Keratinocyte (primary cell): ENCODE results near the gene MYL5.
"Not testable (repeated sequence)": the region's sequence is repeated elsewhere in the genome, so short reads cannot be mapped to it uniquely, and the experiment has no call there.

Source experiments
- CTCF ChIP-seq, 3 experiments: IDR thresholded peaks in 1 of 3; conservative IDR thresholded peaks in 1 of 3; optimal IDR thresholded peaks in 1 of 3; 2 replicates in 2 of 3; 3 replicates in 1 of 3; pipeline versions ENCODE3 to v1.5.1; 2011; ENCODE audit warnings: low read length in 3 of 3, mild to moderate bottlenecking in 3 of 3, moderate library complexity in 2 of 3, control low read depth in 1 of 3, inconsistent platforms in 1 of 3; ENCODE audit not compliant: insufficient read depth in 2 of 3; ENCODE audit errors: extremely low read depth in 1 of 3
- EZH2 ChIP-seq: IDR thresholded peaks from one replicate; pipeline ENCODE4 v1.6.1; 2012; ENCODE audit warnings: inconsistent platforms, mild to moderate bottlenecking, low read length, moderate library complexity

GRCh38 chr4:706083-706633 is 31.8 kb downstream of the MYL5 start:
- TF ChIP-seq CTCF (optimal IDR thresholded peaks at IDR 0.05 in 1 of 3, IDR thresholded peaks at IDR 0.05 in 1 of 3, conservative IDR thresholded peaks at IDR 0.05 in 1 of 3; ENCODE audit: extremely low read depth in 1 of 3, insufficient read depth in 2 of 3, low read length in 3 of 3); EZH2: not testable (repeated sequence)
